Superior temporal gyrus (tissue), 1 donor: ENCODE data around the gene ALS2CL.

Source experiments
- DNase-seq: peaks from one replicate; pipeline ENCODE4 v3.0.0-alpha.2; 2016; ENCODE audit errors: extremely low spot score

ALS2CL gene

GRCh38 chr3:46677411-46677726 is 16.1 kb downstream of the ALS2CL start:
- no peak for DNase-seq

- DNase-seq, result no peak
These were observed 16.7 kb downstream of the ALS2CL start for GRCh38 chr3:46676601-46677410.

- DNase-seq, result peak; percentile 70
These were observed 17.5 kb downstream of the ALS2CL start for GRCh38 chr3:46675843-46676567.

- no peak for DNase-seq
These were observed 18.1 kb downstream of the ALS2CL start for GRCh38 chr3:46675426-46675825.

GRCh38 chr3:46674031-46674845 is 19.2 kb downstream of the ALS2CL start:
- no peak for DNase-seq

- no peak for DNase-seq
These were observed 20.1 kb downstream of the ALS2CL start for GRCh38 chr3:46673151-46674030.

GRCh38 chr3:46672349-46672695 is 21.2 kb downstream of the ALS2CL start:
- DNase-seq, result no peak

- DNase-seq, result no peak
These were observed 21.7 kb downstream of the ALS2CL start for GRCh38 chr3:46671541-46672348.

GRCh38 chr3:46670891-46671427 is 22.5 kb downstream of the ALS2CL start:
- DNase-seq, result no peak

- no peak for DNase-seq
These were observed 23.2 kb downstream of the ALS2CL start for GRCh38 chr3:46670000-46670890.

GRCh38 chr3:46669191-46669999 is 24.1 kb downstream of the ALS2CL start:
- no peak for DNase-seq

- no peak for DNase-seq
These were observed 24.9 kb downstream of the ALS2CL start for GRCh38 chr3:46668591-46668990.

GRCh38 chr3:46668116-46668515 is 25.4 kb downstream of the ALS2CL start:
- no peak for DNase-seq

GRCh38 chr3:46667657-46668056 is 25.8 kb downstream of the ALS2CL start:
- DNase-seq, result no peak

- DNase-seq, result no peak
These were observed 26.3 kb downstream of the ALS2CL start for GRCh38 chr3:46667061-46667621.

GRCh38 chr3:46666453-46666845 is 27.0 kb downstream of the ALS2CL start:
- no peak for DNase-seq

- DNase-seq, result no peak
These were observed 27.6 kb downstream of the ALS2CL start for GRCh38 chr3:46665763-46666452.
